AG09309 (cell line): ENCODE results near the gene SPATA2L.

Experiments
- DNase-seq: peaks from one replicate; pipeline ENCODE4 v3.0.0-alpha.2; 2010; ENCODE audit warnings: low read depth
- H3K4me3 ChIP-seq: 2 replicates; pipeline ENCODE4 v1.5.1; 2011; ENCODE audit warnings: mild to moderate bottlenecking, low read depth, low read length, moderate library complexity; ENCODE audit not compliant: control insufficient read depth
- TF ChIP-seq, protein P1 (sequence below): IDR thresholded peaks from 2 replicates; pipeline ENCODE4 v1.5.1; 2011; ENCODE audit warnings: mild to moderate bottlenecking, low read depth, low read length, inconsistent platforms; ENCODE audit not compliant: insufficient read depth, control insufficient read depth; ENCODE audit errors: missing control alignments

SPATA2L gene

DNA sequence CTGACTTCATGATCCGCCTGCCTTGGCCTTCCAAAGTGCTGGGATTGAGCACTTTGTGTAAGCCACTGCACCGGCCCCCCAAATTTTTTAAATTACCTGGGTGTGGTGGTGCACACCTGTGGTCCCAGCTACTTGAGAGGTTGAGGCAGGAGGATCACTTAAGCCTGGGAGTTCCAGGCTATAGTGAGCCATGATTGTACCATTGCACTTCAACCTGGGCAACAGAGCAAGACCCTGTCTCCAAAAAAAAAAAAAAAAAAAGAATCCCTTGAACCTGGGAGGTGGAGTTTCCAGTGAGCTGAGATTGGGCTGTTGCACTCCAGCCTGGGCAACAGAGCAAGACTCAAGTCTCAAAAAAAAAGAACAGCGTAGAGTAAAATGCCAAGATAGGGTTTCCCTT, 35.0 kb upstream of the SPATA2L start:
- no peak for DNase-seq
- TF ChIP-seq, protein P1, sequence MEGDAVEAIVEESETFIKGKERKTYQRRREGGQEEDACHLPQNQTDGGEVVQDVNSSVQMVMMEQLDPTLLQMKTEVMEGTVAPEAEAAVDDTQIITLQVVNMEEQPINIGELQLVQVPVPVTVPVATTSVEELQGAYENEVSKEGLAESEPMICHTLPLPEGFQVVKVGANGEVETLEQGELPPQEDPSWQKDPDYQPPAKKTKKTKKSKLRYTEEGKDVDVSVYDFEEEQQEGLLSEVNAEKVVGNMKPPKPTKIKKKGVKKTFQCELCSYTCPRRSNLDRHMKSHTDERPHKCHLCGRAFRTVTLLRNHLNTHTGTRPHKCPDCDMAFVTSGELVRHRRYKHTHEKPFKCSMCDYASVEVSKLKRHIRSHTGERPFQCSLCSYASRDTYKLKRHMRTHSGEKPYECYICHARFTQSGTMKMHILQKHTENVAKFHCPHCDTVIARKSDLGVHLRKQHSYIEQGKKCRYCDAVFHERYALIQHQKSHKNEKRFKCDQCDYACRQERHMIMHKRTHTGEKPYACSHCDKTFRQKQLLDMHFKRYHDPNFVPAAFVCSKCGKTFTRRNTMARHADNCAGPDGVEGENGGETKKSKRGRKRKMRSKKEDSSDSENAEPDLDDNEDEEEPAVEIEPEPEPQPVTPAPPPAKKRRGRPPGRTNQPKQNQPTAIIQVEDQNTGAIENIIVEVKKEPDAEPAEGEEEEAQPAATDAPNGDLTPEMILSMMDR: no peak
- no peak overlapping the region for H3K4me3 ChIP-seq

DNA sequence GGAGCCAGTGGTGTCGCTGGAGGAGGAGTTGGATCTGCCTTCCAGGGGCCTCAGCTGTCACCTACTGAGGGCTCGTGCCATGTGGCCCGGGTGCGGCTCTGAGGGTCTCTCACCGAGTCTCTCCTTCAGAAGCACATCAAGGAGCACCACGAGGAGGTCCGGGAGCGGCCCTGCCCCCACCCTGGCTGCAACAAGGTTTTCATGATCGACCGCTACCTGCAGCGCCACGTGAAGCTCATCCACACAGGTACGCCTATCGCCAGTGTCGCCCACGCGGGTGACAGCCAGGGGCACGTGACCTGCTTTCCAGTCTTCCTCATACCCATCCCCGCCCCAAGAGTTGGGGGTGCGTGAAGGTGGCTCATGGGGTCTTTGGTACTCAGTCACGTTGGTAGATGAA, 32.3 kb upstream of the SPATA2L start:
- DNase-seq: no peak
- no peak overlapping the region for H3K4me3 ChIP-seq
- TF ChIP-seq, protein P1: no peak

DNA sequence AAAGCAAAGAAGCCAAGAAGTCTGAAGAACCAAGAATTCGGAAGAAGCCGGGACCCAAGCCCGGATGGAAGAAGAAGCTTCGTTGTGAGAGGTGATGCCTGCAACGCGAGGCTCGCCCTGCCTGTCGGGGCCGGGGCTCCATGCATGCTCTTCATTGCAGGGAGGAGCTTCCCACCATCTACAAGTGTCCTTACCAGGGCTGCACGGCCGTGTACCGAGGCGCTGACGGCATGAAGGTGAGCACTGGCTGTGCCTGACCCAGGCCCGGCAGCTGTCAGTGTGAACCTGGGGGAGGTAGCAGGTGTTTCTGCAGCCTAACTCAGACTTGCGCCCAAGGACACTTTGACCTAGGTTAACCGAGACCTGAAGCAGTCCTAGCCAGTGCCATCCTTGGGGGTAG, 31.8 kb upstream of the SPATA2L start:
- H3K4me3 ChIP-seq: no peak overlapping the region
- TF ChIP-seq, protein P1: no peak
- DNase-seq: no peak

DNA sequence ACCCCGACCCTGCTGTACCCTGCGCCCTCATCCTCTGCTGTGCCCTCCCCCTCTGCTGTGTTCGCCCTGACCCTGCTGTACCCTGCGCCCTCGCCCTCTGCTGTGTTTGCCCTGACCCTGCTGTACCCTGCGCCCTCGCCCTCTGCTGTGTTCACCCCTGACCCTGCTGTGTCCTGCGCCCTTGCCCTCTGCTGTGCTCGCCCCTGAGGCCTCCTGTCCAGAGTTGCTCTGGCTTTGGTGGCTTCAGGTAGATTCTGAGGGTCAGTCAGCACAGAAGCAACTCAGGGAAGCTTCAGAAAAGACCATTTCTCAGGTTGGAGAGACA, 31.4 kb upstream of the SPATA2L start:
- no peak overlapping the region for H3K4me3 ChIP-seq
- no peak for DNase-seq
- TF ChIP-seq, protein P1: no peak

DNA sequence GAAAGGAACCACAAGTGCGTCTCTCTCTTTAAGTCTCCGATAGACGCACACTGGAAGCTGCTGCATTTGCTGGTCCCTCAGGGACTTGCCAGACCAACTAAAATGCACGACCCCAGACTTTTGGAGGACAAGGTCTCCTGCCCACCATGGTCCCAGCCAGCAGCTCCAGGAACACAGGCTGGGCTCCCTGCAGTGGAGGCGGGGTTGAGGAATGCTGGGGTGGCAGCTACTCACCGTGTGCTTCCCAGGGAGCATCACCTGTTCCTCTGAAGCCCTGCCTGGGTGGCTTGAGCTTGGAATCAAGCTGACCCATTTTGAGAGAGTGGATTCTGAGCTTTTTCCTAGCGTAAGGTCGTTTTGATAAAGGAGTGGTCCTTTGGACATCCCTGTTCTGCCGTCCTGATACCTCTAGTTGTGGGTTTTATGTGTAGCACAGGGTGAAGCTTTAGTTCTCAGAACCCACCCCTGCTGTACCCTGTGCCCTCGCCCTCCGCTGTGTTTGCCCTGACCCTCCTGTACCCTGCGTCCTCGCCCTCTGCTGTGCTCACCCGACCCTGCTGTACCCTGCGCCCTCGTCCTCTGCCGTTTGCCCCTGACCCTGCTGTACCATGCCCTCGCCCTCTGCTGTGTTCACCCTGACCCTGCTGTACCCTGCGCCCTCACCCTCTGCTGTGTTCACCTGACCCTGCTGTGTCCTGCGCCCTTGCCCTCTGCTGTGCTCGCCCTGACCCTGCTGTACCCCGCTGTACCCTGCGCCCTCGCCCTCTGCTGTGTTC, 30.8 kb upstream of the SPATA2L start:
- TF ChIP-seq, protein P1: no peak
- no peak overlapping the region for H3K4me3 ChIP-seq
- no peak for DNase-seq

DNA sequence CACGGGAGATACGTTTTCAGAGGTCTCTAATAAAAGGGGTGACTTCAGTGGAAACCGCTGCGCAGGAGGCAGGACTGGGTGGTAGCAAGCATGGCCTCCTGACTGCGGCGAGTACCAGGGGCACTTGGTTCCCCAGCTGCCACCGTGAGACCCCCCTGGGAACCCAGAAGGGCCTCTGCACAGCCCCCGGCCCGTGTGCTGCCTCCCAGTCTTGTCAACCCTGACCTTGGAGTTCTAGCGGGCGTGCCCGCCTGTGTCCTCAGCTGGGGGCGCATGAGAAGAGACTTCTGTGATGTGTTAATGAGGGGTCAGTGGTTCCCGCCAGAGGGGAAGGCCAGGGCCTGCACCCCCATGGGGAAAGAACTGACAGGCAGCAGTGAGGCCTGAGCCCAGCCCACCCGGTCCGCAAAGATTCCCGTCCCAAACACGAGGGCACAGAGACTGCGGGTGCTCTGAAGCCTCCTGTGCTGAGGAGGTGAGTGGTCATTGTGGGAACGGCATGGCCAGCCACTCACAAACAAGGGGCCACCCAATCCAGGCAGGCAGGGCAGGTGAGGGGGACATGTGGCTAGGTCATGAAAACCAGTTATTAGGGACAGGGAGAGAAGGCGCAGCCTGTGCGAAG, 29.2 kb upstream of the SPATA2L start:
- H3K4me3 ChIP-seq: no peak overlapping the region
- TF ChIP-seq, protein P1: no peak
- DNase-seq: no peak
